BLaER1 treated with 17β-estradiol and CSF1 and Interleukin-3, amounts not matched to agents 10 nM and 100 nM (cell line): Measurements from ENCODE around the gene TMEM106C.

ENCODE experiments used
- H3K27ac ChIP-seq, 11 experiments: shearing (Covaris generic); formaldehyde crosslinking; 2 replicates each; pipeline ENCODE4 v1.8.1; 2022
- H3K27me3 ChIP-seq, 11 experiments: shearing (Covaris generic); formaldehyde crosslinking; 2 replicates each; pipeline ENCODE4 v1.8.1; 2022
- H3K36me3 ChIP-seq, 11 experiments: shearing (Covaris generic); formaldehyde crosslinking; 2 replicates each; pipeline ENCODE4 v1.8.1; 2022
- H3K4me1 ChIP-seq, 10 experiments: shearing (Covaris generic); formaldehyde crosslinking; 2 replicates each; pipeline ENCODE4 v1.8.1; 2022
- H3K4me2 ChIP-seq, 11 experiments: shearing (Covaris generic); formaldehyde crosslinking; 2 replicates each; pipeline ENCODE4 v1.8.1; 2022
- H3K4me3 ChIP-seq, 10 experiments: shearing (Covaris generic); formaldehyde crosslinking; 2 replicates each; pipeline ENCODE4 v1.8.1; 2022
- H3K9ac ChIP-seq, 11 experiments: shearing (Covaris generic); formaldehyde crosslinking; 2 replicates each; pipeline ENCODE4 v1.8.1; 2022
- H3K9me3 ChIP-seq, 11 experiments: shearing (Covaris generic); formaldehyde crosslinking; replicated peaks in 1 of 11; 2 replicates each; pipeline ENCODE4 v1.8.1; 2022
- H4K20me1 ChIP-seq, 11 experiments: shearing (Covaris generic); formaldehyde crosslinking; 2 replicates each; pipeline ENCODE4 v1.8.1; 2022
- Cebpa-rat ChIP-seq, 11 experiments: shearing (Covaris generic); IDR thresholded peaks; 2 replicates each; pipeline ENCODE4 v1.8.1; 2022

Gene TMEM106C

DNA sequence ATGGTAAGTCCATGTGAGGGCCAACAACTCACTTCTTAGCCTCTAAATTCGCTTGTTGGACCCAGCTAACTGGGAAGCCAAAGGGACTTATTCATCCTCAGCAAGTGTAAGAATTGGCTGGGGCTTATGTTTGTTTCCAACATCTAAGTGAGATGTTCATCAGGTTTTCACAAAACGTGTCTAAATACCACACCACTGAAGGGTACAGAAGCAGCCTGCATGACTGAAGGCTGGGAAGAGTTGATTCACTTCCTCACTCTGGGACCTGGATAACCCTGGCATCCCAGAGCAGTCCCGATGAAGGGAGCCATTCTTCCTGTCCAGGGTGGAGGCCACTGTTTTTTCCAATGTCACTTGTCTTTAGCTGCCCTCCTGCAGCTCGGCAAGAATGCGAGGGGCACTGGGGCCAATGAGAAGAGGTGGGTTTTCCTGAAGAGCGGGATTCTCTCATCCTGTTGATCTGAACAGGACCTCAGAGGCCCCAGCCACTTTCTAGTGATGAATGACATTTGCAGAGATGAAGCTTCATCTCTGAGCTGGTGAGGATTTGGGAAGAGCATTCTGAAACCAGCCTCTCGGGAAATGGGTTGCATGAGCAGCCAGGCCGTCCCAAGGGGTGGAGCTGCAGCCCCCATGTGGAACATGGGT lies 53.1 kb downstream of the TMEM106C start:
- Histone ChIP-seq H3K4me2 (no peak overlapping the region), H3K9me3 (no peaks in the 10 kb centered on the region), H3K27me3 (no peaks in the 10 kb centered on the region), H3K4me1 (peaks cover 0 to 4% (median 0%) of the 10 kb centered on the region in 10 experiments; a peak in 1 of 20 replicates), H3K27ac (no peak overlapping the region), H3K36me3 (no peaks in the 10 kb centered on the region), H4K20me1 (no peaks in the 10 kb centered on the region), H3K4me3 (no peak overlapping the region), H3K9ac (no peak overlapping the region)
- no peak for TF ChIP-seq Cebpa-rat (IDR thresholded peaks at IDR 0.05)

DNA sequence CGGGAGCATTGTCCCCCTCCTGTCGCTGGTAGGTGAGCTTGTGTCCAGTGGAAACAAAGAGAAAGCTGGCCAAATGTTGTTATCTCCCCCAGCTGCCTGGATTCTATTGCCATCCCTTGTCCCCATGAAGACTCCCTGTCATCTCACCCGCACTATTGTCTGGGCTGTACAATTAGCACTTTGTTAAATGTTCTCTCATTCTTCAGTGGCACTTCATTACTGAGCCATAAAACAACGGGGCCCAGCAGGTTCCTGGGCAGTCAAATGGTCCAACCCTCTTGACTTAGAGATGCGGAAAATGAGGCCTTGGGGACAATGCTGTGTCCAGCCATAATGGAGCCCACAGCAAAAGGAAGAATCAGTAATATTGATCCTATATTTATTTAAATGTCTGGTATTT lies 54.1 kb downstream of the TMEM106C start:
- H3K36me3 ChIP-seq: no peaks in the 10 kb centered on the region
- H3K4me1 ChIP-seq: peaks cover 0 to 4% (median 0%) of the 10 kb centered on the region in 10 experiments; a peak in 1 of 20 replicates
- H4K20me1 ChIP-seq: no peaks in the 10 kb centered on the region
- H3K9me3 ChIP-seq: no peaks in the 10 kb centered on the region
- no peak overlapping the region for H3K4me2 ChIP-seq
- H3K27ac ChIP-seq: no peak overlapping the region
- H3K27me3 ChIP-seq: no peaks in the 10 kb centered on the region
- no peak overlapping the region for H3K9ac ChIP-seq
- no peak overlapping the region for H3K4me3 ChIP-seq
- no peak for TF ChIP-seq Cebpa-rat (IDR thresholded peaks at IDR 0.05)

DNA sequence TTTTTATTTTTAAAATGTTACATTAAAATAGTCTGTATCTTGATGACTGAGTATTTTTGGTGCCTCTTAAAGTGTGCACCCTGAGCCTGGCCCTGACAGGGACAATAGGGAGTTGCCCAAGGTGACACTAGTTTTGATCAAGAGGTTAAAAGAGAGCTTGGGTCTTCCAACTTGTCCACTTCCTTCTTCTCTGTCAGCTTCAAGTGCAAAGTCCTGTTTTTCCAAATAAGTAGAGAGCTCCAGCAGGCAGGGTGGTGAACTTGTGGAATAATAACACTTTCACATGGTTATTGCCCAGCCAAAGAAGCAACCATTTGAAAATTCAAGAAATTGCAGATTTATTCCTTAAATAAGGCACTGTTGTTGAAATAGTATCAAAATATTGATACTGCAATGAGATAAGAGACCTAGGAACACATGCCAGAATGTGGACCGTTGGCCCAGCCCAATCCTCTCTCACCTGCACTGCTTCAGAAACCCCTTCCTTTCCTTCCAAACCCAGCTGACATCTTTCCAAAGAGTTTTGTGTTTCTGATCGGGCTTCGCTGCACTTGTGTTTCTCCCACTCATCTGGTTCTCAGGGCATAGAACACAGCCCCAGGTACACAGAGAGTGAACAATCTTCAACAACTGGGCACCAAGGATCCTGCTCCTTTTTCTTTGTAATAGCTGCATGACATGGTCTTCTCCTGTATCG lies 54.7 kb downstream of the TMEM106C start:
- Histone ChIP-seq H3K4me1 (peaks cover 0 to 4% (median 0%) of the 10 kb centered on the region in 10 experiments; a peak in 1 of 20 replicates), H3K27me3 (no peaks in the 10 kb centered on the region), H3K4me3 (no peak overlapping the region), H3K27ac (no peak overlapping the region), H3K9me3 (no peaks in the 10 kb centered on the region), H4K20me1 (no peaks in the 10 kb centered on the region), H3K4me2 (no peak overlapping the region), H3K9ac (no peak overlapping the region), H3K36me3 (no peaks in the 10 kb centered on the region)
- TF ChIP-seq Cebpa-rat (IDR thresholded peaks at IDR 0.05): no peak
